Esophagus muscularis mucosa (tissue), 4 donors: ENCODE results near the gene TK1. TPM values are rescaled to one million over a fixed set of nuclear protein-coding genes. Genes with fewer than 3 reads are reported as not detected.

ENCODE experiments used
- DNase-seq: peaks from one replicate; pipeline ENCODE4 v3.0.0-alpha.2; 2017; ENCODE audit errors: extremely low spot score
- H3K27ac ChIP-seq, 4 donors: fragments of 200-600 bp; sonication (generic); replicated peaks in 1 of 4; 1 replicate in 3 of 4; 2 replicates in 1 of 4; pipeline ENCODE4 v1.5.1; 2016 to 2019; ENCODE audit warnings: mild to moderate bottlenecking in 1 of 4
- H3K27me3 ChIP-seq, 4 donors: fragments of 200-600 bp; sonication (generic); one replicate each; pipeline versions ENCODE4 v1.5.1 to v1.6.0; 2016 to 2019
- H3K36me3 ChIP-seq, 4 donors: fragments of 200-600 bp; sonication (generic); one replicate each; pipeline ENCODE4 v1.5.1; 2016 to 2019
- H3K4me1 ChIP-seq, 4 donors: fragments of 200-600 bp; sonication (generic); one replicate each; pipeline ENCODE4 v1.5.1; 2016 to 2019
- H3K4me3 ChIP-seq, 4 donors: fragments of 200-600 bp; sonication (generic); 1 replicate in 2 of 4; 2 replicates in 2 of 4; pipeline ENCODE4 v1.5.1; 2016 to 2019; ENCODE audit warnings: mild to moderate bottlenecking in 4 of 4, moderate library complexity in 1 of 4
- H3K9me3 ChIP-seq, 4 donors: fragments of 200-600 bp; sonication (generic); 1 replicate in 3 of 4; 2 replicates in 1 of 4; pipeline ENCODE4 v1.5.1; 2016 to 2019
- CTCF ChIP-seq, 3 experiments: fragments of 200-600 bp in 2 of 3; fragments of 450-650 bp in 1 of 3; sonication (generic) in 2 of 3; IDR thresholded peaks; one replicate each; pipeline ENCODE4 v1.5.1; 2017 to 2019; ENCODE audit warnings: antibody characterized with exemption in 3 of 3, mild to moderate bottlenecking in 2 of 3, moderate library complexity in 1 of 3
- EP300 ChIP-seq: sonication (generic); formaldehyde crosslinking; IDR thresholded peaks from one replicate; pipeline ENCODE4 v1.6.1; 2017; ENCODE audit warnings: antibody characterized with exemption
- POLR2A ChIP-seq: fragments of 450-650 bp; IDR thresholded peaks from one replicate; pipeline ENCODE4 v1.6.1; 2017; ENCODE audit warnings: antibody characterized with exemption, moderate library complexity, mild to moderate bottlenecking, low read depth
- POLR2AphosphoS5 ChIP-seq, 2 donors: sonication (generic); formaldehyde crosslinking; IDR thresholded peaks; one replicate each; pipeline ENCODE4 v1.6.1; 2017; ENCODE audit warnings: antibody characterized with exemption in 2 of 2
- WGBS: methylation state at CpG from one replicate; pipeline ENCODE4 v1.1.5; 2018; 5-methylcytosine and 5-hydroxymethylcytosine counted together
- intact Hi-C: fragments of 100-400 bp; cut with DNase I; formaldehyde crosslinking; loops from one replicate; pipeline ENCODE4 v1.15.1; 2023
- total RNA-seq, 4 donors: library from RNA; depleted of rRNA; stranded (reverse); fragments of >200 nt; gene quantifications; one replicate each; pipeline versions ENCODE4 v1.1.0 to v1.2.1, GENCODE V29; 2016

TK1 gene
- total RNA-seq, 4 donors from 2014 or later = 7.9 to 22.1 (median 14.5) TPM

- DNase-seq = no peak
- Histone ChIP-seq H3K4me1 (peaks cover 70 to 90% (median 86%) of the 10 kb centered on the region in 4 donors), H3K27ac (peak within 1 kb of the TSS; percentile 71 to 86 (median 78)), H3K9me3 (no peaks in the 10 kb centered on the region), H3K4me3 (peak within 1 kb of the TSS; percentile 70 to 82 (median 73)), H3K36me3 (peaks cover 0 to 25% (median 21%) of the 10 kb centered on the region in 4 donors), H3K27me3 (peaks cover 5 to 59% (median 14%) of the 10 kb centered on the region in 4 donors)
- 12% methylated on average over 21 of the region's 54 CpGs for WGBS
- TF ChIP-seq POLR2AphosphoS5 (IDR thresholded peaks at IDR 0.05) (peak in 1 of 2 donors; percentile 41), CTCF (IDR thresholded peaks at IDR 0.05) (no peak)
- intact Hi-C loops = no loop called here
These were observed 58.1 kb downstream of the TK1 start, which contains the start of gene TMC6 for GRCh38 chr17:78128551-78129350. Gene TMC6 (minus strand): TSS chr17:78128755. CDS start chr17:78126832, 1,923 bp downstream.

- Histone ChIP-seq H3K9me3 (no peaks in the 10 kb centered on the region), H3K27me3 (peaks cover 5 to 59% (median 14%) of the 10 kb centered on the region in 4 donors), H3K36me3 (peaks cover 0 to 33% (median 25%) of the 10 kb centered on the region in 4 donors), H3K27ac (peak overlapping the region; percentile 71 to 86 (median 78)), H3K4me3 (peak overlapping the region; percentile 70 to 82 (median 73)), H3K4me1 (peaks cover 70 to 86% (median 82%) of the 10 kb centered on the region in 4 donors)
- no peak for TF ChIP-seq EP300
- TF ChIP-seq POLR2AphosphoS5 (IDR thresholded peaks at IDR 0.05) = no peak
- TF ChIP-seq POLR2A = no peak
- TF ChIP-seq CTCF (IDR thresholded peaks at IDR 0.05) = no peak
- DNase-seq = no peak
- no CpG with 5 or more reads among the region's 39 CpGs for whole genome bisulfite sequencing
- intact Hi-C loops = no loop called here
These were observed 58.8 kb downstream of the TK1 start for GRCh38 chr17:78127888-78128550.

GRCh38 chr17:78127239-78127887, 59.5 kb downstream of the TK1 start:
- H3K27me3 ChIP-seq = peaks cover 5 to 57% (median 14%) of the 10 kb centered on the region in 4 donors
- peak overlapping the region; percentile 71 to 86 (median 78) for H3K27ac ChIP-seq
- peaks cover 70 to 83% (median 78%) of the 10 kb centered on the region in 4 donors for H3K4me1 ChIP-seq
- peak overlapping the region; percentile 70 to 82 (median 73) for H3K4me3 ChIP-seq
- H3K36me3 ChIP-seq = peaks cover 0 to 39% (median 32%) of the 10 kb centered on the region in 4 donors
- DNase-seq = no peak
- H3K9me3 ChIP-seq = no peaks in the 10 kb centered on the region
- no peak for TF ChIP-seq EP300
- no peak for TF ChIP-seq POLR2A
- TF ChIP-seq POLR2AphosphoS5 (IDR thresholded peaks at IDR 0.05) = peak; percentile 48 to 62
- TF ChIP-seq CTCF (IDR thresholded peaks at IDR 0.05) = no peak
- WGBS = 14% methylated on average over 1 of the region's 25 CpGs
- intact Hi-C loops = no loop called here

- peaks cover 0 to 44% (median 37%) of the 10 kb centered on the region in 4 donors for H3K36me3 ChIP-seq
- TF ChIP-seq POLR2AphosphoS5 (IDR thresholded peaks at IDR 0.05) (no peak), CTCF (IDR thresholded peaks at IDR 0.05) (no peak), EP300 (no peak), POLR2A (no peak)
- no peak for DNase-seq
- intact Hi-C loops = no loop called here
- H3K27me3 ChIP-seq = peaks cover 5 to 52% (median 11%) of the 10 kb centered on the region in 4 donors
- peaks cover 65 to 78% (median 73%) of the 10 kb centered on the region in 4 donors for H3K4me1 ChIP-seq
- peak overlapping the region in 3 of 4 donors; percentile 7 to 82 (median 70) for H3K4me3 ChIP-seq
- 50% methylated on average over 1 of the region's 6 CpGs for WGBS
- H3K27ac ChIP-seq = peak overlapping the region; percentile 71 to 86 (median 78)
- H3K9me3 ChIP-seq = no peaks in the 10 kb centered on the region
These were observed 60.0 kb downstream of the TK1 start for GRCh38 chr17:78126895-78127238.
